Measurements from ENCODE around the gene IMPDH1.

IMPDH1 gene

GRCh38 chr7:128404886-128405470 is 4.8 kb downstream of the IMPDH1 start:
- peak; percentile 46 for DNase-seq

- peak; percentile 49 for DNase-seq
Measured at GRCh38 chr7:128404143-128404681, 5.6 kb downstream of the IMPDH1 start.

- DNase-seq = no peak
Measured at GRCh38 chr7:128403676-128404075, 6.1 kb downstream of the IMPDH1 start.

GRCh38 chr7:128402356-128402755 is 7.4 kb downstream of the IMPDH1 start:
- DNase-seq = no peak

GRCh38 chr7:128400566-128400965 is 9.2 kb downstream of the IMPDH1 start:
- DNase-seq = no peak

- DNase-seq = no peak
Measured at GRCh38 chr7:128399991-128400390, 9.8 kb downstream of the IMPDH1 start.

GRCh38 chr7:128398841-128399135 is 11.0 kb downstream of the IMPDH1 start:
- no peak for DNase-seq

GRCh38 chr7:128398016-128398840 is 11.6 kb downstream of the IMPDH1 start:
- DNase-seq = peak; percentile 78

GRCh38 chr7:128396357-128396756 is 13.4 kb downstream of the IMPDH1 start:
- no peak for DNase-seq

GRCh38 chr7:128395748-128396147 is 14.0 kb downstream of the IMPDH1 start:
- DNase-seq = no peak

GRCh38 chr7:128394904-128395496 is 14.8 kb downstream of the IMPDH1 start:
- DNase-seq = no peak

- no peak for DNase-seq
Measured at GRCh38 chr7:128393526-128394330, 16.1 kb downstream of the IMPDH1 start.

GRCh38 chr7:128392446-128393327 is 17.1 kb downstream of the IMPDH1 start:
- DNase-seq = no peak

- DNase-seq = no peak
Measured at GRCh38 chr7:128391805-128392204, 18.0 kb downstream of the IMPDH1 start.

GRCh38 chr7:128390871-128391565 is 18.8 kb downstream of the IMPDH1 start:
- no peak for DNase-seq

GRCh38 chr7:128389618-128390329 is 20.0 kb downstream of the IMPDH1 start:
- peak; percentile 48 for DNase-seq

GRCh38 chr7:128389085-128389617 is 20.6 kb downstream of the IMPDH1 start:
- DNase-seq = no peak

- no peak for DNase-seq
Measured at GRCh38 chr7:128388145-128388485, 21.7 kb downstream of the IMPDH1 start.

- DNase-seq = peak; percentile 88
Measured at GRCh38 chr7:128387216-128388144, 22.3 kb downstream of the IMPDH1 start.

Data from NCI-H82 (cell line).